AG04450 (cell line): ENCODE measurements around the gene CHAF1A. TPM values are rescaled to one million over a fixed set of nuclear protein-coding genes. Genes with fewer than 3 reads are reported as not detected.
A peak's percentile ranks its signal among the peaks of the same experiment; 100 is the strongest.

Experiments
- CTCF ChIA-PET: fragments of 300-600, 350-600 bp; formaldehyde crosslinking; extraction: SDS; loops from one replicate; lab custom pipeline; 2022; ENCODE audit warnings: antibody characterized with exemption, inconsistent platforms; lab: Charles Lee
- POLR2A ChIA-PET: fragments of 350-600 bp; formaldehyde crosslinking; extraction: SDS; loops from one replicate; lab custom pipeline; 2021; ENCODE audit warnings: antibody characterized with exemption, inconsistent platforms; lab: Yijun Ruan, JAX
- DNase-seq: peaks from one replicate; pipeline ENCODE4 v3.0.0-alpha.2; 2011; ENCODE audit warnings: low read depth, low spot score
- H3K27ac ChIP-seq: one replicate; pipeline ENCODE4 v1.5.1; 2012; ENCODE audit warnings: low read depth, low read length, control low read depth
- H3K27me3 ChIP-seq: one replicate; pipeline ENCODE4 v1.6.0; 2012; ENCODE audit warnings: low read length; ENCODE audit not compliant: control insufficient read depth, insufficient read depth
- H3K4me3 ChIP-seq: 2 replicates; pipeline ENCODE4 v1.5.1; 2011; ENCODE audit warnings: mild to moderate bottlenecking, low read depth, low read length, control low read depth
- H3K9me3 ChIP-seq: 2 replicates; pipeline ENCODE4 v1.5.1; 2012; ENCODE audit warnings: low read length; ENCODE audit not compliant: control insufficient read depth, insufficient read depth
- CTCF ChIP-seq: IDR thresholded peaks from 2 replicates; pipeline ENCODE4 v1.5.1; 2011; ENCODE audit warnings: low read depth, low read length, control low read depth, inconsistent platforms
- polyA minus RNA-seq: library from RNA; depleted of rRNA, polyadenylated mRNA; stranded (reverse); fragments of >200 nt; gene quantifications from 2 replicates; pipeline ENCODE4 v1.2.3, GENCODE V29; 2011; rRNA and poly(A)+ RNA removed
- polyA plus RNA-seq: library from polyadenylated mRNA; depleted of rRNA; stranded (reverse); fragments of >200 nt; gene quantifications from 2 replicates; pipeline ENCODE4 v1.2.3, GENCODE V29; 2011; rRNA removed

The CHAF1A gene
- polyA plus RNA-seq (5.0 and 6.0 TPM in 2 replicates), polyA minus RNA-seq (5.1 and 6.6 TPM in 2 replicates)

GRCh38 chr19:4402171-4403004 lies at the start of gene CHAF1A:
Gene CHAF1A, plus strand, starts transcription at chr19:4402640. Its CDS starts 123 bp downstream, at chr19:4402763.
- no peak for TF ChIP-seq CTCF
- Histone ChIP-seq H3K27ac (peak within 1 kb of the TSS; percentile 63), H3K4me3 (peak within 1 kb of the TSS; percentile 85), H3K9me3 (no peaks in the 10 kb centered on the region), H3K27me3 (no peaks in the 10 kb centered on the region)
- DNase-seq = peak; percentile 100
- ChIA-PET CTCF (interaction anchor here (0.5 to 1.3 kb wide), 13 partner anchors 8 to 1287 kb away, joined by 3 to 7 read pairs (median 4); partner anchors contain the start of gene RPL36), POLR2A (interaction anchor here (0.6 to 1.2 kb wide), 8 partner anchors 12 to 71 kb away, joined by 3 to 9 read pairs (median 4); no protein-coding TSS in a partner anchor)

- no peak for DNase-seq
- ChIA-PET POLR2A (interaction anchor here (0.6 to 1.8 kb wide), 4 partner anchors 10 to 119 kb away, joined by 4 to 13 read pairs (median 4); partner anchors contain the start of gene MPND), CTCF (interaction anchor here (0.5 to 2.8 kb wide), 28 partner anchors 9 to 1576 kb away, joined by 3 to 58 read pairs (median 4); partner anchors contain the start of genes CHAF1A, HDGFL2, MPND and YJU2)
- peak; percentile 80 for TF ChIP-seq CTCF
- Histone ChIP-seq H3K4me3 (no peak overlapping the region), H3K9me3 (no peaks in the 10 kb centered on the region), H3K27me3 (no peaks in the 10 kb centered on the region), H3K27ac (no peak overlapping the region)
Observed at GRCh38 chr19:4352701-4353121, 49.7 kb upstream of the CHAF1A start.

GRCh38 chr19:4354282-4354681 lies 48.2 kb upstream of the CHAF1A start:
- ChIA-PET CTCF (no interaction called here), POLR2A (no interaction called here)
- no peak for TF ChIP-seq CTCF
- Histone ChIP-seq H3K9me3 (no peaks in the 10 kb centered on the region), H3K4me3 (no peak overlapping the region), H3K27me3 (no peaks in the 10 kb centered on the region), H3K27ac (no peak overlapping the region)
- no peak for DNase-seq

- no peaks in the 10 kb centered on the region for H3K27me3 ChIP-seq
- ChIA-PET CTCF (interaction anchor here (0.6 kb wide), 1 partner anchor 17 kb away, joined by 3 read pairs; no protein-coding TSS in a partner anchor), POLR2A (interaction anchor here (0.6 kb wide), 2 partner anchors 27 to 30 kb away, joined by 6 to 7 read pairs; no protein-coding TSS in a partner anchor)
- H3K27ac ChIP-seq = no peak overlapping the region
- no peak overlapping the region for H3K4me3 ChIP-seq
- TF ChIP-seq CTCF = no peak
- DNase-seq = no peak
- H3K9me3 ChIP-seq = no peaks in the 10 kb centered on the region
Observed at GRCh38 chr19:4354897-4355296, 47.5 kb upstream of the CHAF1A start.
